ENCODE data around the gene RTTN. TPM values are rescaled to one million over a fixed set of nuclear protein-coding genes. Genes with fewer than 3 reads are reported as not detected.

Gene RTTN
- polyA plus RNA-seq, 2 of the 4 experiments (the other 2 are of a cell fraction): 8.4 to 24.6 TPM

DNA sequence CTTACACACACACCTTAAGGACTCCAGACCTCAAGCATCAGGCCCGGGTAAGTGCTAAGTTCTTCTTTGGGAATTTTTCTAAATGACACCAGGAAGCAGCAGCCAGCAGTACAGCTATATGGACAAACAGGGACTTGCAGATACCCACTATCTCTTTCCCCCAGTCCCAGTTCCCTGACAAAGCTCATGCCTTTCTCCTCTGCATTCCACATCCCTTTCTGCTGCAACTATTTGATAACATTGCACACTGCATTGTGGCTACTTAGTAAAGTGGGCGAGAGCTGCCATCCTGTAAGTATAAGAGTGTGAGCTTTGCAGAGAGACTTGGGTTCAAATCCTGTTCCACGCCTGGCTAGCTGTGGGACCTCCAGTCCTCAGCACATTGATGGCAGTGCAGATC is 243.8 kb downstream of the RTTN start (continued):
- TF ChIP-seq HEYL (CRISPR knock-in tag; IDR thresholded peaks at IDR 0.05): no peak
- TF ChIP-seq, protein P1, sequence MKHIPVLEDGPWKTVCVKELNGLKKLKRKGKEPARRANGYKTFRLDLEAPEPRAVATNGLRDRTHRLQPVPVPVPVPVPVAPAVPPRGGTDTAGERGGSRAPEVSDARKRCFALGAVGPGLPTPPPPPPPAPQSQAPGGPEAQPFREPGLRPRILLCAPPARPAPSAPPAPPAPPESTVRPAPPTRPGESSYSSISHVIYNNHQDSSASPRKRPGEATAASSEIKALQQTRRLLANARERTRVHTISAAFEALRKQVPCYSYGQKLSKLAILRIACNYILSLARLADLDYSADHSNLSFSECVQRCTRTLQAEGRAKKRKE (CRISPR knock-in tag; IDR thresholded peaks at IDR 0.05; ENCODE audit: low read depth): no peak

DNA sequence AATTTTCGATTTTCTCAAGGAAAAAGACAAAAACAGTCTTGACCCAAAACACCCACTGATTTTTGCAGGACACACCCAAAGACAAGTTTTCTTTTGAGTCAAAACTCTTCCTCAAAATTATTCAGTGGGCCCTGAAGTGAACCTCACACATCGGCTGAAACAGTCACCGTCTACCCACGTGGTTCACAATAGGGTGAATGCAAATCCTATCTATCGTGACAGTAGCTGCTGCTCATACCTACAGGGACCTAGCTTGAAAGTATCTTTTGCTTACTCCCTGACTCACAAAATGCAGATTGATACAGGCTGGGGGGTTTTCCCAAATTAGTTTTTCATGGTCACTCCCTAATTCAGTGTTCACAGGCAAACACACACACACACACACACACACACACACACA is 247.1 kb downstream of the RTTN start:
- Histone ChIP-seq H3K4me2 (no peak overlapping the region), H3K4me3 (no peak overlapping the region), H3K27ac (no peak overlapping the region), H3K9me3 (no peaks in the 10 kb centered on the region), H3K4me1 (no peaks in the 10 kb centered on the region)
- TF ChIP-seq BHLHE40 (IDR thresholded peaks at IDR 0.05; ENCODE audit: low read depth, low read length) (no peak), MAZ (IDR thresholded peaks at IDR 0.05; ENCODE audit: borderline replicate concordance, low read depth, low read length) (no peak), CEBPB (IDR thresholded peaks at IDR 0.05) (no peak), TP53 (CRISPR knock-in tag; IDR thresholded peaks at IDR 0.05) (no peak), POLR2AphosphoS2 (conservative IDR thresholded peaks at IDR 0.05; ENCODE audit: low read length) (no peak), RFX5 (IDR thresholded peaks at IDR 0.05) (no peak)
- TF ChIP-seq, protein P2, sequence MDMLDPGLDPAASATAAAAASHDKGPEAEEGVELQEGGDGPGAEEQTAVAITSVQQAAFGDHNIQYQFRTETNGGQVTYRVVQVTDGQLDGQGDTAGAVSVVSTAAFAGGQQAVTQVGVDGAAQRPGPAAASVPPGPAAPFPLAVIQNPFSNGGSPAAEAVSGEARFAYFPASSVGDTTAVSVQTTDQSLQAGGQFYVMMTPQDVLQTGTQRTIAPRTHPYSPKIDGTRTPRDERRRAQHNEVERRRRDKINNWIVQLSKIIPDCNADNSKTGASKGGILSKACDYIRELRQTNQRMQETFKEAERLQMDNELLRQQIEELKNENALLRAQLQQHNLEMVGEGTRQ (IDR thresholded peaks at IDR 0.05): no peak
- POLR2A ChIA-PET: no interaction called here
- WGBS (ENCODE audit: missing lambda C conversion rate): 87% methylated on average over 5 of the region's 5 CpGs
- CTCF ChIA-PET: no interaction called here
- FAIRE-seq: no peak
- no peak for ATAC-seq
- DNase-seq (ENCODE audit: low read depth in 1 of 2, low spot score in 1 of 2): no peak

DNA sequence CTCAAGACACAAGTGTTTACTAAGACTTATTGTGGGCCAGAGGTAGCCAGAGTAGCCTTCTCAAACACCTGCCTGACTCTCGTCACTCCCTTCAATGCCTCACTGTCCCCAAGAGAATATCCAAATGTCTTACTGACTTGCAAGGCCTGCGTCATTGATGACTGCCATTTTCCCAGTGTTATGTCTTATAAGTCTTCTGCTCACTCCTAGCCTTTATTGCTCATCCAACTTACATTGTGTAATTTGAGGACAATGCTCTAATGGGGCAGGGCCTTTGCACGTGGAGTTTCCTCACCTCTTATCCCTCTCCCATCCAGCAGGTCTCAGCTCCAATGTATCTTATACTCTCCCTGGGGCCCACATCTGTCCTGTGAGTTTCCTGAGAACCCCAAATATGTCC is 247.7 kb downstream of the RTTN start:
- Histone ChIP-seq H3K4me3 (no peak overlapping the region), H3K9me3 (no peaks in the 10 kb centered on the region), H3K27ac (no peak overlapping the region), H3K4me2 (no peak overlapping the region), H3K4me1 (no peaks in the 10 kb centered on the region)
- ChIA-PET POLR2A (no interaction called here), CTCF (no interaction called here)
- FAIRE-seq: no peak
- TF ChIP-seq, protein P3, sequence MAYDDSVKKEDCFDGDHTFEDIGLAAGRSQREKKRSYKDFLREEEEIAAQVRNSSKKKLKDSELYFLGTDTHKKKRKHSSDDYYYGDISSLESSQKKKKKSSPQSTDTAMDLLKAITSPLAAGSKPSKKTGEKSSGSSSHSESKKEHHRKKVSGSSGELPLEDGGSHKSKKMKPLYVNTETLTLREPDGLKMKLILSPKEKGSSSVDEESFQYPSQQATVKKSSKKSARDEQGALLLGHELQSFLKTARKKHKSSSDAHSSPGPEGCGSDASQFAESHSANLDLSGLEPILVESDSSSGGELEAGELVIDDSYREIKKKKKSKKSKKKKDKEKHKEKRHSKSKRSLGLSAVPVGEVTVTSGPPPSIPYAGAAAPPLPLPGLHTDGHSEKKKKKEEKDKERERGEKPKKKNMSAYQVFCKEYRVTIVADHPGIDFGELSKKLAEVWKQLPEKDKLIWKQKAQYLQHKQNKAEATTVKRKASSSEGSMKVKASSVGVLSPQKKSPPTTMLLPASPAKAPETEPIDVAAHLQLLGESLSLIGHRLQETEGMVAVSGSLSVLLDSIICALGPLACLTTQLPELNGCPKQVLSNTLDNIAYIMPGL (CRISPR knock-in tag; IDR thresholded peaks at IDR 0.05; ENCODE audit: borderline replicate concordance): no peak
- TF ChIP-seq, protein P4, sequence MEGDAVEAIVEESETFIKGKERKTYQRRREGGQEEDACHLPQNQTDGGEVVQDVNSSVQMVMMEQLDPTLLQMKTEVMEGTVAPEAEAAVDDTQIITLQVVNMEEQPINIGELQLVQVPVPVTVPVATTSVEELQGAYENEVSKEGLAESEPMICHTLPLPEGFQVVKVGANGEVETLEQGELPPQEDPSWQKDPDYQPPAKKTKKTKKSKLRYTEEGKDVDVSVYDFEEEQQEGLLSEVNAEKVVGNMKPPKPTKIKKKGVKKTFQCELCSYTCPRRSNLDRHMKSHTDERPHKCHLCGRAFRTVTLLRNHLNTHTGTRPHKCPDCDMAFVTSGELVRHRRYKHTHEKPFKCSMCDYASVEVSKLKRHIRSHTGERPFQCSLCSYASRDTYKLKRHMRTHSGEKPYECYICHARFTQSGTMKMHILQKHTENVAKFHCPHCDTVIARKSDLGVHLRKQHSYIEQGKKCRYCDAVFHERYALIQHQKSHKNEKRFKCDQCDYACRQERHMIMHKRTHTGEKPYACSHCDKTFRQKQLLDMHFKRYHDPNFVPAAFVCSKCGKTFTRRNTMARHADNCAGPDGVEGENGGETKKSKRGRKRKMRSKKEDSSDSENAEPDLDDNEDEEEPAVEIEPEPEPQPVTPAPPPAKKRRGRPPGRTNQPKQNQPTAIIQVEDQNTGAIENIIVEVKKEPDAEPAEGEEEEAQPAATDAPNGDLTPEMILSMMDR (IDR thresholded peaks at IDR 0.05): no peak
- TF ChIP-seq, protein P5, sequence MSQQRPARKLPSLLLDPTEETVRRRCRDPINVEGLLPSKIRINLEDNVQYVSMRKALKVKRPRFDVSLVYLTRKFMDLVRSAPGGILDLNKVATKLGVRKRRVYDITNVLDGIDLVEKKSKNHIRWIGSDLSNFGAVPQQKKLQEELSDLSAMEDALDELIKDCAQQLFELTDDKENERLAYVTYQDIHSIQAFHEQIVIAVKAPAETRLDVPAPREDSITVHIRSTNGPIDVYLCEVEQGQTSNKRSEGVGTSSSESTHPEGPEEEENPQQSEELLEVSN (IDR thresholded peaks at IDR 0.05; ENCODE audit: borderline replicate concordance, low read depth): no peak
- TF ChIP-seq CBX8 (IDR thresholded peaks at IDR 0.05) (no peak), NFE2L2 (conservative IDR thresholded peaks at IDR 0.05; ENCODE audit: low read length) (no peak), ZFP36 (IDR thresholded peaks at IDR 0.05; ENCODE audit: borderline replicate concordance, partially characterized antibody) (no peak), RARB (CRISPR knock-in tag; IDR thresholded peaks at IDR 0.05) (no peak)
- ATAC-seq: no peak
- no peak for DNase-seq (ENCODE audit: low read depth in 1 of 2, low spot score in 1 of 2)
- 88% methylated on average over 3 of the region's 3 CpGs for WGBS (ENCODE audit: missing lambda C conversion rate)

Data from A549 (cell line).